ENCODE data around the gene LGMN.

- TF ChIP-seq YY1 (IDR thresholded peaks at IDR 0.05; ENCODE audit: insufficient read depth, insufficient read length) = no peak
- TF ChIP-seq SUZ12 (IDR thresholded peaks at IDR 0.05; ENCODE audit: extremely low read depth, insufficient read depth, insufficient read length) = no peak
These were observed 52.9 kb downstream of the LGMN start for GRCh38 chr14:92695562-92695961.

Measured in NT2/D1 (cell line).